Mesothelial cell of epicardium (in vitro differentiated cells): Measurements from ENCODE around the gene ADAMTS7. TPM values are rescaled to one million over a fixed set of nuclear protein-coding genes. Genes with fewer than 3 reads are reported as not detected.

Experiments used
- DNase-seq, 2 experiments: peaks; one replicate each; pipeline ENCODE4 v3.0.0; 2021; ENCODE audit warnings: low spot score in 2 of 2; ENCODE audit not compliant: unreplicated experiment in 2 of 2
- H3K27ac Mint-ChIP-seq: 2 replicates; pipeline ENCODE4 v1.8.0; 2021; ENCODE audit warnings: mixed read lengths
- H3K27me3 Mint-ChIP-seq: 2 replicates; pipeline ENCODE4 v1.8.0; 2021; ENCODE audit warnings: low read depth, mixed read lengths
- H3K36me3 Mint-ChIP-seq: 2 replicates; pipeline ENCODE4 v1.8.0; 2021; ENCODE audit warnings: mixed read lengths
- H3K4me1 Mint-ChIP-seq: 2 replicates; pipeline ENCODE4 v1.8.0; 2021; ENCODE audit warnings: mixed read lengths
- H3K4me3 Mint-ChIP-seq: 2 replicates; pipeline ENCODE4 v1.8.0; 2021; ENCODE audit warnings: mild to moderate bottlenecking, moderate library complexity, mixed read lengths
- H3K9me3 Mint-ChIP-seq: 2 replicates; pipeline ENCODE4 v1.8.0; 2021; ENCODE audit warnings: mixed read lengths
- CTCF ChIP-seq: fragments of 200-600 bp; sonication (generic); IDR thresholded peaks from one replicate; pipeline ENCODE4 v1.5.0; 2021; ENCODE audit warnings: antibody characterized with exemption; ENCODE audit not compliant: unreplicated experiment
- total RNA-seq: library from RNA; stranded (reverse); gene quantifications from 3 replicates; pipeline ENCODE4 v1.2.1, GENCODE V29; 2021

The ADAMTS7 gene
- total RNA-seq, 1 donor from 2014 or later = 101 TPM

GRCh38 chr15:78837131-78837530 is 25.9 kb upstream of the ADAMTS7 start:
- Mint-ChIP-seq H3K27ac (no peak overlapping the region), H3K36me3 (no peaks in the 10 kb centered on the region), H3K9me3 (no peaks in the 10 kb centered on the region), H3K4me3 (no peak overlapping the region), H3K4me1 (no peaks in the 10 kb centered on the region), H3K27me3 (peaks cover 3% of the 10 kb centered on the region)
- DNase-seq = no peak
- no peak for TF ChIP-seq CTCF

GRCh38 chr15:78836333-78836732 is 25.1 kb upstream of the ADAMTS7 start:
- peaks cover 3% of the 10 kb centered on the region for H3K27me3 Mint-ChIP-seq
- TF ChIP-seq CTCF = no peak
- DNase-seq = no peak
- no peaks in the 10 kb centered on the region for H3K9me3 Mint-ChIP-seq
- no peaks in the 10 kb centered on the region for H3K4me1 Mint-ChIP-seq
- H3K27ac Mint-ChIP-seq = no peak overlapping the region
- no peak overlapping the region for H3K4me3 Mint-ChIP-seq
- H3K36me3 Mint-ChIP-seq = no peaks in the 10 kb centered on the region

GRCh38 chr15:78831229-78832207 is 20.3 kb upstream of the ADAMTS7 start:
- Mint-ChIP-seq H3K9me3 (no peaks in the 10 kb centered on the region), H3K4me3 (no peak overlapping the region), H3K4me1 (no peaks in the 10 kb centered on the region), H3K27me3 (peaks cover 3% of the 10 kb centered on the region), H3K27ac (no peak overlapping the region), H3K36me3 (no peaks in the 10 kb centered on the region)
- no peak for TF ChIP-seq CTCF
- DNase-seq = no peak

- Mint-ChIP-seq H3K9me3 (no peaks in the 10 kb centered on the region), H3K4me3 (no peak overlapping the region), H3K27me3 (peaks cover 3% of the 10 kb centered on the region), H3K36me3 (no peaks in the 10 kb centered on the region), H3K27ac (no peak overlapping the region), H3K4me1 (peaks cover 2% of the 10 kb centered on the region)
- no peak for TF ChIP-seq CTCF
- DNase-seq = no peak
These were observed 19.4 kb upstream of the ADAMTS7 start for GRCh38 chr15:78830514-78831228.

GRCh38 chr15:78828920-78829319 is 17.7 kb upstream of the ADAMTS7 start:
- no peak for DNase-seq
- TF ChIP-seq CTCF = no peak
- H3K27ac Mint-ChIP-seq = no peak overlapping the region
- H3K4me3 Mint-ChIP-seq = no peak overlapping the region
- H3K36me3 Mint-ChIP-seq = no peaks in the 10 kb centered on the region
- H3K4me1 Mint-ChIP-seq = peaks cover 5% of the 10 kb centered on the region
- H3K9me3 Mint-ChIP-seq = no peaks in the 10 kb centered on the region
- H3K27me3 Mint-ChIP-seq = peaks cover 3% of the 10 kb centered on the region
